ENCODE data around the gene GNAL. TPM values are rescaled to one million over a fixed set of nuclear protein-coding genes. Genes with fewer than 3 reads are reported as not detected.

Gene GNAL
- total and polyA plus RNA-seq, 11 donors = 0.76 to 5.9 (median 1.6) TPM

GRCh38 chr18:11831921-11832320, 142.9 kb downstream of the GNAL start:
- TF ChIP-seq POLR2A (IDR thresholded peaks at IDR 0.05) (no peak), CTCF (IDR thresholded peaks at IDR 0.05) (no peak)
- WGBS, 4 donors = 80 to 86% (median 84%) methylated on average over 3 of the region's 3 CpGs
- DNase-seq (no peak), ATAC-seq (no peak)
- H3K4me3 ChIP-seq = no peak overlapping the region
- H3K27me3 ChIP-seq = no peaks in the 10 kb centered on the region
- H3K27ac ChIP-seq = no peak overlapping the region
- H3K36me3 ChIP-seq = no peaks in the 10 kb centered on the region
- H3K4me1 ChIP-seq = no peaks in the 10 kb centered on the region
- intact Hi-C loops (cut with DNase I) = no loop called here
- no peaks in the 10 kb centered on the region for H3K9me3 ChIP-seq

- no peak for ATAC-seq
- WGBS, 4 donors = 58 to 67% (median 63%) methylated on average over 5 of the region's 5 CpGs
- H3K4me1 ChIP-seq = no peaks in the 10 kb centered on the region
- H3K4me3 ChIP-seq = no peak overlapping the region
- TF ChIP-seq POLR2A (IDR thresholded peaks at IDR 0.05) (no peak), CTCF (IDR thresholded peaks at IDR 0.05) (no peak)
- H3K36me3 ChIP-seq = no peaks in the 10 kb centered on the region
- intact Hi-C loops (cut with DNase I) = no loop called here
- H3K27me3 ChIP-seq = no peaks in the 10 kb centered on the region
- H3K9me3 ChIP-seq = no peaks in the 10 kb centered on the region
- no peak overlapping the region for H3K27ac ChIP-seq
- DNase-seq = no peak
These were observed 145.7 kb downstream of the GNAL start for GRCh38 chr18:11834772-11835171.

GRCh38 chr18:11839556-11839955, 150.5 kb downstream of the GNAL start:
- no peak overlapping the region for H3K4me3 ChIP-seq
- no peaks in the 10 kb centered on the region for H3K4me1 ChIP-seq
- no peaks in the 10 kb centered on the region for H3K27me3 ChIP-seq
- ATAC-seq (no peak), DNase-seq (no peak)
- no peaks in the 10 kb centered on the region for H3K9me3 ChIP-seq
- 62 to 78% (median 74%) methylated on average over 6 of the region's 6 CpGs for WGBS, 4 donors
- intact Hi-C loops (cut with DNase I) = no loop called here
- H3K36me3 ChIP-seq = no peaks in the 10 kb centered on the region
- TF ChIP-seq POLR2A (IDR thresholded peaks at IDR 0.05) (no peak), CTCF (IDR thresholded peaks at IDR 0.05) (no peak)
- H3K27ac ChIP-seq = no peak overlapping the region

- Histone ChIP-seq H3K9me3 (no peaks in the 10 kb centered on the region), H3K27ac (no peak overlapping the region), H3K36me3 (no peaks in the 10 kb centered on the region), H3K27me3 (no peaks in the 10 kb centered on the region), H3K4me1 (no peaks in the 10 kb centered on the region), H3K4me3 (no peak overlapping the region)
- DNase-seq (no peak), ATAC-seq (no peak)
- intact Hi-C loops (cut with DNase I) = loop anchor here in 1 of 10 donors (10.0 kb wide), 1 partner anchor 106 kb away; no protein-coding TSS in a partner anchor
- 33 to 47% (median 41%) methylated on average over 6 of the region's 6 CpGs for WGBS, 4 donors
- TF ChIP-seq CTCF (IDR thresholded peaks at IDR 0.05) (no peak), POLR2A (IDR thresholded peaks at IDR 0.05) (no peak)
These were observed 151.4 kb downstream of the GNAL start for GRCh38 chr18:11840493-11840892.

Data from heart left ventricle (tissue), 16 donors.